ENCODE results near the gene CCDC92. TPM values are rescaled to one million over a fixed set of nuclear protein-coding genes. Genes with fewer than 3 reads are reported as not detected.

Gene CCDC92, protein sequence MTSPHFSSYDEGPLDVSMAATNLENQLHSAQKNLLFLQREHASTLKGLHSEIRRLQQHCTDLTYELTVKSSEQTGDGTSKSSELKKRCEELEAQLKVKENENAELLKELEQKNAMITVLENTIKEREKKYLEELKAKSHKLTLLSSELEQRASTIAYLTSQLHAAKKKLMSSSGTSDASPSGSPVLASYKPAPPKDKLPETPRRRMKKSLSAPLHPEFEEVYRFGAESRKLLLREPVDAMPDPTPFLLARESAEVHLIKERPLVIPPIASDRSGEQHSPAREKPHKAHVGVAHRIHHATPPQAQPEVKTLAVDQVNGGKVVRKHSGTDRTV
- total RNA-seq, result 10 to 100 TPM; 17.7 to 47.2 (median 25.6) TPM
- long read RNA-seq, donor 1, transcript CCDC92-201 (5 exons, 2,787 nt), result major isoform, 47 of 92 reads
- long read RNA-seq, donor 1, partial matches to known transcripts, result 1 of 92 reads
- long read RNA-seq, donor 1, other reads (novel, unspliced or antisense), result 41 of 92 reads
- long read RNA-seq, donor 2, partial matches to known transcripts, result 0 of 4 reads
- long read RNA-seq, donor 2, other reads (novel, unspliced or antisense), result 2 of 4 reads

DNA sequence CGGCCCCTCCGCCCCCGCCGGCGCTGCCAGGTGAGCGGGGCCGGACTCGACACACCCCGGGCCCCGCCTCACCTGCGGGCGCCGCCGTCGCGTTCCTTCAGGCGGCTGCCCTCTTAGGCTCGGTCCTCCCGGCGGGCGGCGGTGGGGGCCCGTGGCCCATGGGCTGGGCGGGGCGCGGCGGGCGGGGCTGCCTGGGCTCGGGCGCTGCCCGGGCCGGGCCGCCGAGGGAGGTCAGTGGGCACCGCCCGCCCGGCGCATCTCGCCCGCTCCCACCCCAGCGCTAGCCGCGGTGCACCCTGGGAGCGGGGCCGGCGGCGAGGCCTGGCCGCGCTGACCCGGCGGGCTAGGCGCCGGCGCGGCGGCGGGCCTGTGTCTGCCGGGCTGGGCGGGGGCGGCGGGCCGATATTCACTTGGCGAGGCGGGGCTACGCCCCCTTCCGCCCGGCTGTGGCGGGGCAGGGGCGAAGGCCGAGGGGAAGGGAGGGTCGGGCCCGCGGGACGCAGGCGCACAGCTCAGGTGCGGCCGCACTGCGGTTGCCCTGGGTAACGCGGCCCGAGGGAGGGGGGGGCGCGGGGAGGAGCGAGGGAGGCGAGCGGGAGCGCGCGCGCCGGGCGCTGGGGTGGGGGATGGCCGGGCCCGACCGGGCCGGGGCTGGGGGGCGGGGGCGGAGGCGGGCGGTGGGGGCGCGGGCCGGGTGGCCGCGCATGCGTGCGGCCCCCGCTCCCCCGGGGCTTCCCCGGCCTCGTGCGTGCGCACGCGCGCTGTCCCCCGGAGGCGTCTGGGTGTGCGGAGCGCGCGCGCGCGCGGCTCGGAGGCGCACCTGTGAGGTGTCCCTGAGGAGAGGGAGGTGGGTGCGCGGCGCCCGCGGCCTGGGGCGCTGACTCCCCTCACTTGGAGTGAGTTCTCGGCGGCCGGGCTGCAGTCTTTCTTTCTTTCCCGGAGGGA is at the start of gene CCDC92, which contains the start of gene ZNF664:
Gene CCDC92 (minus strand): TSS at position 375 of the 945 bp plus-strand sequence. CDS start 28,526 bp downstream, outside the sequence.
Gene ZNF664 (plus strand): TSS at position 759 of the 945 bp plus-strand sequence. CDS start 38,930 bp downstream, outside the sequence.
- Histone ChIP-seq H3K36me3 (ENCODE audit: low read depth) (no peaks in the 10 kb centered on the region), H3K4me1 (ENCODE audit: low read depth) (peaks cover 14% of the 10 kb centered on the region), H3K9me3 (no peaks in the 10 kb centered on the region), H3K4me3 (peak within 1 kb of the TSS; percentile 83)
- peak; percentile 87 for ATAC-seq
- peak; percentile 94 to 98 (median 96) for DNase-seq
- intact Hi-C loops (cut with DNase I, micrococcal nuclease), result no loop called here
- TF ChIP-seq, protein P1, sequence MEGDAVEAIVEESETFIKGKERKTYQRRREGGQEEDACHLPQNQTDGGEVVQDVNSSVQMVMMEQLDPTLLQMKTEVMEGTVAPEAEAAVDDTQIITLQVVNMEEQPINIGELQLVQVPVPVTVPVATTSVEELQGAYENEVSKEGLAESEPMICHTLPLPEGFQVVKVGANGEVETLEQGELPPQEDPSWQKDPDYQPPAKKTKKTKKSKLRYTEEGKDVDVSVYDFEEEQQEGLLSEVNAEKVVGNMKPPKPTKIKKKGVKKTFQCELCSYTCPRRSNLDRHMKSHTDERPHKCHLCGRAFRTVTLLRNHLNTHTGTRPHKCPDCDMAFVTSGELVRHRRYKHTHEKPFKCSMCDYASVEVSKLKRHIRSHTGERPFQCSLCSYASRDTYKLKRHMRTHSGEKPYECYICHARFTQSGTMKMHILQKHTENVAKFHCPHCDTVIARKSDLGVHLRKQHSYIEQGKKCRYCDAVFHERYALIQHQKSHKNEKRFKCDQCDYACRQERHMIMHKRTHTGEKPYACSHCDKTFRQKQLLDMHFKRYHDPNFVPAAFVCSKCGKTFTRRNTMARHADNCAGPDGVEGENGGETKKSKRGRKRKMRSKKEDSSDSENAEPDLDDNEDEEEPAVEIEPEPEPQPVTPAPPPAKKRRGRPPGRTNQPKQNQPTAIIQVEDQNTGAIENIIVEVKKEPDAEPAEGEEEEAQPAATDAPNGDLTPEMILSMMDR (IDR thresholded peaks at IDR 0.05), result no peak

GRCh38 chr12:124022161-124022560 is 49.5 kb upstream of the CCDC92 start:
- ATAC-seq (no peak), DNase-seq (no peak)
- intact Hi-C loops (cut with DNase I, micrococcal nuclease), result no loop called here
- no peaks in the 10 kb centered on the region for H3K9me3 ChIP-seq
- no peaks in the 10 kb centered on the region for H3K4me1 ChIP-seq (ENCODE audit: low read depth)
- H3K36me3 ChIP-seq (ENCODE audit: low read depth), result no peaks in the 10 kb centered on the region
- no peak overlapping the region for H3K4me3 ChIP-seq
- TF ChIP-seq, protein P1 (IDR thresholded peaks at IDR 0.05), result no peak

DNA sequence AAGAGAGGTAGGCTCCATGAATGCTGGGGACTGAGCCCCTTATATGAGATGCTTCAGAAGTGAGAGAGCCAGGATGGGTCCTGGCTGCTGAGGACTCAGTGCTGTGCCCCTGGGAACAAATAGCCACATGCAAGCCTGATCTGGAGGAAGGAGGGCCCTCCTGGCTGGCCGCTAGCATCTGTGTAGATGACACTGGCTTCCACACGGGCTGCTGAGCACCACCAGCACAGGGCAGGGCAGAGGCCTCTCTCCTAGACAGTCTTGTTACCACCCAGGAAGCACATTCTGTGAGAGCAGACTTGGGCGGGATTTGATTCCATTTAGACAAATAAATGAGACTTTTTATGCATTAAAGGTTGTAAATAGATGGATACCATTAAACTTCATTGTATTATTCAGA is 48.4 kb upstream of the CCDC92 start:
- H3K4me1 ChIP-seq (ENCODE audit: low read depth), result no peaks in the 10 kb centered on the region
- no peak overlapping the region for H3K4me3 ChIP-seq
- no peak for ATAC-seq
- DNase-seq, result no peak
- TF ChIP-seq, protein P1 (IDR thresholded peaks at IDR 0.05), result no peak
- H3K36me3 ChIP-seq (ENCODE audit: low read depth), result no peaks in the 10 kb centered on the region
- H3K9me3 ChIP-seq, result no peaks in the 10 kb centered on the region
- intact Hi-C loops (cut with DNase I, micrococcal nuclease), result no loop called here

DNA sequence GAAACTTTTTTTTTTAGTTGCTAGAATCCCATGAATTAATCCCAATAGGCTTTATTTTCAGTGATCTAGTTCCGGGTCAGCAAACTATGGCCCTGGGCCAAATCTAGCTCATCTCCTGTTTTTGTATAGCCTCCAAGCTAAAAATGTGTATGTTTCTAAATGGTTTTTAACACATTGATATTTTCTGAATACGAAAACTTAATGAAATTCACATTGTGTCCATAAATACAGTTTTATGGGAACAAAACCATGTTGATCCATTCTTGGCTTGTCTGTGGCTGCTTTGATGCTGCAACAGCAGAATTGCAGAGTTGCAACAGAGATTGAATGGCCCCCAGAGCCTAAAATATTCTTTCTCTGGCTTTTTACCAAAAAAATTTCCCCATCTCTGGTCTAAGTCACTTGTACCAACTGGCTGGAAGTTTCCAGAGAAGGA is 47.9 kb upstream of the CCDC92 start:
- intact Hi-C loops (cut with DNase I, micrococcal nuclease), result no loop called here
- DNase-seq (no peak), ATAC-seq (no peak)
- TF ChIP-seq, protein P1 (IDR thresholded peaks at IDR 0.05), result no peak
- H3K4me1 ChIP-seq (ENCODE audit: low read depth), result no peaks in the 10 kb centered on the region
- no peak overlapping the region for H3K4me3 ChIP-seq
- H3K36me3 ChIP-seq (ENCODE audit: low read depth), result no peaks in the 10 kb centered on the region
- no peaks in the 10 kb centered on the region for H3K9me3 ChIP-seq

- Histone ChIP-seq H3K4me1 (ENCODE audit: low read depth) (no peaks in the 10 kb centered on the region), H3K9me3 (no peaks in the 10 kb centered on the region), H3K4me3 (no peak overlapping the region), H3K36me3 (ENCODE audit: low read depth) (no peaks in the 10 kb centered on the region)
- ATAC-seq (no peak), DNase-seq (no peak)
- TF ChIP-seq, protein P1 (IDR thresholded peaks at IDR 0.05), result no peak
- intact Hi-C loops (cut with DNase I, micrococcal nuclease), result no loop called here
Measured at GRCh38 chr12:124019115-124019514, 46.5 kb upstream of the CCDC92 start.
